Endometrium (tissue), 2 donors: Measurements from ENCODE around the gene OLFML2A.
"Not testable (repeated sequence)": the region's sequence is repeated elsewhere in the genome, so short reads cannot be mapped to it uniquely, and the experiment has no call there.

Experiments used
- FAIRE-seq: peaks from 2 replicates; lab custom pipeline; 2012; peaks lifted over from hg19 to GRCh38; lab: Jason Lieb, UNC
- donor health status: control.
- donor health status: control.

The OLFML2A gene

GRCh38 chr9:124776954-124777648 lies at the start of gene OLFML2A:
TSS of gene OLFML2A (plus strand) at chr9:124777133. CDS start at chr9:124777271, 138 bp downstream.
- no peak for FAIRE-seq

DNA sequence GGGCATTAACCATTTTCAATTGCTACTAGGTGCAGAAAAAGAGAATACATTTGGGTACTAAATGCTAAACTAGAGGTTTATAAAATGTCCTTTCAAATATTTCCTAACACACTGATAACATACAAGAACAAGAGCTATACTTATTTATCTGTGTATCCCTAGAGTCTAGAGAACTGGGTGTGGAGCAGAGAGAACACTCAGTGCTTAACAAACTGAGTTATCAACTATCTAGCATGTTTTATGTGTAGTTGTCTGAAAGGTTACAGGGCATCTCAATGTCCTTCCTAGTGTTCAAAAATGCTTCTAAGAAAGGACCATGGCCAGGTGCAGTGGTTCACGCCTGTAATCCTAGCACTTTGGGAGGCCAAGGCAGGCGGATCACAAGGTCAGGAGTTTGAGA lies 46.2 kb upstream of the OLFML2A start:
- no peak for FAIRE-seq

DNA sequence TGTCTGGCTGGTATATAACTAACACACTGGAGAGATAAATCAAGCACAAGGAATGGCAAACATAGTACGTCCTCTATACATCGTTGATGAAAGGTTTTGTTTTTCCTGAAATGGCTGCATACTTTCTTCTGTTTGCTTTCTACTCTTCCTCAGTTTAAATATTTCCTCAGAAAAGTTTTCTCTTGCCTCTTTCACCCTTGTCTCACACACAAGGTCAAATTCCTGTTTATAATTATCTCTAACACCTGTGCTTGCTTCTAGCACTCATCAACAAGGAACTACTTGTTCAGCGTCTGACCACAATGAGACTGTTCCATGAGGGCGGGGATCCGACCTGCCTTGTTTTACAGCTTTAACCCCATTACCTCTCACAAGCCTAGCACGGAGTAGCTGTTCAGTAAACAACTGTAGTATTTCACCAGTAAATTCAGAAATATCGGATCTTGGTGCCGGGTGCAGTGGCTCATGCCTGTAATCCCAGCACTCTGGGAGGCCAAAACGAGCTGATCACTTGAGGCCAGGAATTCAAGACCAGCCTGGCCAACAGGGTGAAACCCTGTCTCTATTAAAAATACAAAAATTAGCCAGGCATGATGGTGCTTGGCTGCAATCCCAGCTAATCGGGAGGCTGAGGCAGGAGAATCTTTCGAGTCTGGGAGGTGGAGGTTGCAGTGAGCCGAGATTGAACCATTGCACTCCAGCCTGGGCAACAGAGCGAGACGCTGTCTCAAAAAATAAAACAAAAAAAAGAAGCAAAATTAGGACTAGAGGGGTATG lies 42.8 kb upstream of the OLFML2A start:
- no peak for FAIRE-seq

GRCh38 chr9:124734741-124735083 lies 42.2 kb upstream of the OLFML2A start:
- FAIRE-seq = not testable (repeated sequence)

GRCh38 chr9:124735121-124735520 lies 41.8 kb upstream of the OLFML2A start:
- FAIRE-seq = no peak

DNA sequence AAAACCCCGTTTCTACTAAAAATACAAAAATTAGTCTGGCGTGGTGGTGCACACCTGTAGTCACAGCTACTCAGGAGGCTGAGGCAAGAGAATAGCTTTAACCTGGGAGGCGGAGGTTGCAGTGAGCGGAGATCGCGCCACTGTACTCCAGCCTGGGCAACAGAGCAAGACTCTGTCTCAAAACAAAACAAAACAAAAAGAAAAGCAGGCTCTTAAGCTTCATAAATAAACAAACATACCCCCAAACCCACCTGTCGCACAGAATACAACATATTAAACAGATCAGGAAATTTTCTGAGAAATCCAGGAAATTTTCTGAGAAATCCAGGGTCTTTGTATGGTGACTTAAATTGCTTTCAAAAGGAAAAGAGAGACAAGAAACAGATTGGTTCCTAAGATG lies 38.9 kb upstream of the OLFML2A start:
- not testable (repeated sequence) for FAIRE-seq

DNA sequence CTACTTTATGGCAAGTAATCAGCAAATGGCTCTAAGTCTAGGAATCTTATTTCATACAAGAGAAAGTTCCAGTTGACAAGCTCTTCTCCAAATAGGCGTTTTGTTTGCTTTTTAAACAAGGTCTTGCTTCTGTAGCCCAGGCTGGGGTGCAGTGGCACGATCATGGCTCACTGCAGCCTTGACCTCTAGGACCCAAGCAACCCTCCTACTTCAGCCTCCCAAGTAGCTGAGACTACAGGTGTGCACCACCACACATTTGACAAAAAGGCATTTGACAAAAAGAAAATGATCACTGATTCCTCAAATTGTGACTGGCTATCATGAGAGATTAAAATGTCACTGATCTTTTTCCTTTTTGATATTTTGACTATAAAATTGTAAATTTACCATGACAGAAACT lies 37.6 kb upstream of the OLFML2A start:
- no peak for FAIRE-seq

- FAIRE-seq = no peak
Observed at GRCh38 chr9:124741149-124741548, 35.8 kb upstream of the OLFML2A start.

- no peak for FAIRE-seq
Observed at GRCh38 chr9:124741662-124742061, 35.3 kb upstream of the OLFML2A start.

DNA sequence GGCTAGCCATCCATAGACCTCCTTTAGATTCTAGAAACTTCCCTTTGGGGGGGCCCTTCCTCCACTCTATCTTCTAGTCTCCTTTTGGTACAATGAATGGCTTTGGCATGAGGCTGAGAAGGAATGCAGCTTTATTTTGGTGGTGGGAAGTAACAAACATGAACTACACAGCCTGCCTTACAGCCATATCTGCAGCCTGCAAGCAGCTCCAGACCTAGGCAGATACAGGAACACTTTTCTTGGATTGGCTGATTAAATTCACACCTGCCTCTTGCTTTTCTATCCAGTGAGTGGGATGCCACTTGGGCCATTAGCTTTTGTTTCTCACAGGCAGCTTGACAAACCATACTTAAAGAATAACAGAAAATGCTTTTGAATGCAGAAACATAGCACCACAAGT lies 34.0 kb upstream of the OLFML2A start:
- FAIRE-seq = no peak

- no peak for FAIRE-seq
Observed at GRCh38 chr9:124743686-124744348, 33.1 kb upstream of the OLFML2A start.

GRCh38 chr9:124747065-124747464 lies 29.9 kb upstream of the OLFML2A start:
- FAIRE-seq = no peak

GRCh38 chr9:124749284-124749683 lies 27.6 kb upstream of the OLFML2A start:
- no peak for FAIRE-seq

DNA sequence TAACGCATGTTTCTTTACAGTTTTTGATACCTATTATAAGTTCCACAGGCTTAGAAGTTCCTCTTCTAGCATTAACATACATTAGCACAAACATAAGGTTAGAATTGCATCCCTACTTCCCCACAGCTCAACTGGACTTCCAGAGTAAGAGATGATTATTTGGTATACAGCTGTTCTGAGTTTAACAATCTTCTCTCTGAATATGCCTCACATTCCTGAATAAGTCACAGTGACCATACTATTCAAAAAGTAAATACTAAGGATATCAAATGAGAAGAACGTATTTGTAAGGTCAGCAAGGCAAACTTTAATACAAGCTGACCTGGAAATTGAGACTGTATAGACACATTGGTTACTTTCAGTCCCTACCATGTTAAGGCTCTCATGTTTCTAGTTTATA lies 27.2 kb upstream of the OLFML2A start:
- no peak for FAIRE-seq

GRCh38 chr9:124752967-124753366 lies 24.0 kb upstream of the OLFML2A start:
- no peak for FAIRE-seq

DNA sequence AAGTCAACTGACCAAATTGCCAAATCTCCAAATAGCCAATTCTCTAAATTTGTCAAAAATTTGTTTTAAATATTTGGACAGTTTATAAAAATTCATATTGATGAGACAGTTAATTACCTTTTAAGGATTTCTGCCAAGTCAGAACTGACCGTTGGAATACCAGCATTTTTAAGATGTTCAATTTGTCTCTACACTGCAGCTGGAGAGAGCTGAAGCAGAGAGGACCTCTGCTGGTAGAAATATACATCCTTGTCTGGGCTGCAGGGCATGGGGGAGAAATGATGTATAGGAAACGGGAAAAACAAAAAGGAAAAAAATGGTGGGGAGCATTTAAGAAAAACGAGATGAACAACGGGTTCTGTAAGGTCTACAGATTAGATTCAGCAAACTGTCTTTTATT lies 22.6 kb upstream of the OLFML2A start:
- FAIRE-seq = no peak

DNA sequence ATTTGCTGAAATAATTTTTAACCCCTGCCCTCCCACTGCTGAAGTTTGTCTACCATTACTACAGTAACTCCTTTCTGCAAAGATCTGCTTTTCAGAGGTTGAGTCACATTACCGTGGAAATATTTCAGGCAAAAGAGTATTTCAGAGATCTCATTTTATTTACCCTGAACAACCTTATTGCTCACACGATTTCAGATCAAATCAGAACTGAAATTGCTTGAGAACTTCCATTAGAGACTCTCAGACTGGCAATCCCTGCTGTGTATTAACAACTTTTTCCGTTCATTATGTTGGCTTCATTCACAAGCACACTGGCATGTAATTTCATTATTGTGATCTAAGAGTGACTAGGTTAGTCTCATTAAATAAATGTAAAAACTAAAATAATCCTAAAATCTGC lies 21.9 kb upstream of the OLFML2A start:
- FAIRE-seq = no peak

DNA sequence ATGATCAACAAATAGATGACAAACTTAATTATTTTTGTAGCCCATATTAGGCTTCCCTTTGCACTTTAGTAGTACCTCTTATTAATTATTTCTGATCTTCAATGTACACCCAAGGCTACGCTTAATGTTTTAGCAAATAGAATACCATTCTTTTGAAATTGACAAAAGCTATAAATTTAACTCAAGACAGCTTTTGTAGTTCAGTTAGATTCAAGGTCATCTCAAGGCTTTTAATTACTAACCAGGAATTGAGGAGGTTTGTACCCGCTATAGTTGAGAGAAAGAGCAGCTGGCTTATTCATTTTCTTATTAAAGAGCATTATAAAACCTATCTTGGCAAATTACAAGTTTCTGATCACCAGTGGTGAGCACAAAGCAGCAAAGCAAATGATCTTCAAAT lies 20.9 kb upstream of the OLFML2A start:
- no peak for FAIRE-seq

DNA sequence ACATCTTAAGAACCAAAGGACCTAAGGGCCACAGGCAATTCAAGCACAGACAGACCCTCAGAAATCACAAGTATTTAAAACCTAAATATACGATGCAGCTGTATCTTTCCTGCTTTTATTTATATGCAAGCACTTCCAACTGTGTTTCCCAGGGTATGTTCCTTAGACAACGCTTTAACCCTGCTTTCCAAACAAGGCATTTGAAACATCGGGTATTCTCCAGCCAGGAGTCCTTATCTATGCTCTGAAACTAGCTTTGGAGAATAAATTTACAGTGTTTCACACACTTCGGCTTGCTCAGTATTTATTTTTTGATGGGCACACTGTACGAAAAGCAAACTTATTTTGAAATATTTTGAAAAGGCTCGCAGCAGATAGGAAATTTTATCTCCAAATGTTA lies 19.3 kb upstream of the OLFML2A start:
- FAIRE-seq = no peak

DNA sequence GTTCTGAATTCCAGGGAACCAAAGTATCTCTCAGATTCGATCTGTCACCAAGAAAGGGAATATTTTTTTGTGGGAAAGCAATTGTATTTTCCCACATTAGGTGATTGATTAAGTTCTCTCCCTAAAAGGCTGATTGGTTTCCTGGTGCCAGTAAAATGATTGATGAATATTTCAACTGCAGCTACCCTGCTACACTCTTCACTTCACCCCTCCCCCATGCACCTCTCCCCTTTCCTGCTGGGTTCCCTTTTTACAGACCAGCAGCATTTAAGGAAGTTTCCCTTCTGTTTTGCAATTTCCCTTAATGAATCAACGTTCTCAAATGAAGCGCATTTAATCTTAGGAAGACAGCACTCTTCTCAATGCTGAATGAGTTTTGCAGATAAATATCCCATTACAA lies 18.9 kb upstream of the OLFML2A start:
- no peak for FAIRE-seq

GRCh38 chr9:124758691-124759090 lies 18.2 kb upstream of the OLFML2A start:
- no peak for FAIRE-seq

- no peak for FAIRE-seq
Observed at GRCh38 chr9:124759327-124759726, 17.6 kb upstream of the OLFML2A start.

DNA sequence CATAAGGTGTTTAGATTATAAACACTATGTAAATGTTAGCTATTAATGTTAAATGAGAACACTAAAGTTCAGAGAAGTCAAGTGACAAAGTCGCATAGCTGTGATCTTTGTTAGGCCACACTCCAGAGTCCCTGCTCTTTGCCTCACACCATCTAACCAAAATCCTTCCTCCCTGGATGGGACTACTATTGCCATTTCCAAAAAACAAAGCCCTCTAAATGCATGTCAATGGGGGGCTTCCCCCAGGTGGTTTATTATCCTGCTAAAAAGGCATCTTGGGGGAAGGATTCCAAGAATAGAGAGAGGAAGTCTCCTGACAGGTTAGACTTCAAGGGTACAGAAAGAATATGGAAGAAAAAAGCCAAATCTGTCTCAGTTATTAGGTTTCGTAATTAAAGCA lies 16.2 kb upstream of the OLFML2A start:
- FAIRE-seq = no peak
